Testis (tissue), 2 donors: Measurements from ENCODE around the gene DRICH1.

ENCODE experiments used
- POLR2A ChIP-seq: fragments of 450-650 bp; IDR thresholded peaks from one replicate; pipeline ENCODE4 v1.6.1; 2017; ENCODE audit warnings: antibody characterized with exemption, mild to moderate bottlenecking, moderate library complexity
- TF ChIP-seq, protein P1 (sequence below), 3 experiments: fragments of 450-650 bp in 2 of 3; fragments of 200-600 bp in 1 of 3; sonication (generic) in 1 of 3; IDR thresholded peaks; one replicate each; pipeline ENCODE4 v1.5.1; 2016 to 2019; ENCODE audit warnings: antibody characterized with exemption in 3 of 3, mild to moderate bottlenecking in 2 of 3, moderate library complexity in 1 of 3

DNA sequence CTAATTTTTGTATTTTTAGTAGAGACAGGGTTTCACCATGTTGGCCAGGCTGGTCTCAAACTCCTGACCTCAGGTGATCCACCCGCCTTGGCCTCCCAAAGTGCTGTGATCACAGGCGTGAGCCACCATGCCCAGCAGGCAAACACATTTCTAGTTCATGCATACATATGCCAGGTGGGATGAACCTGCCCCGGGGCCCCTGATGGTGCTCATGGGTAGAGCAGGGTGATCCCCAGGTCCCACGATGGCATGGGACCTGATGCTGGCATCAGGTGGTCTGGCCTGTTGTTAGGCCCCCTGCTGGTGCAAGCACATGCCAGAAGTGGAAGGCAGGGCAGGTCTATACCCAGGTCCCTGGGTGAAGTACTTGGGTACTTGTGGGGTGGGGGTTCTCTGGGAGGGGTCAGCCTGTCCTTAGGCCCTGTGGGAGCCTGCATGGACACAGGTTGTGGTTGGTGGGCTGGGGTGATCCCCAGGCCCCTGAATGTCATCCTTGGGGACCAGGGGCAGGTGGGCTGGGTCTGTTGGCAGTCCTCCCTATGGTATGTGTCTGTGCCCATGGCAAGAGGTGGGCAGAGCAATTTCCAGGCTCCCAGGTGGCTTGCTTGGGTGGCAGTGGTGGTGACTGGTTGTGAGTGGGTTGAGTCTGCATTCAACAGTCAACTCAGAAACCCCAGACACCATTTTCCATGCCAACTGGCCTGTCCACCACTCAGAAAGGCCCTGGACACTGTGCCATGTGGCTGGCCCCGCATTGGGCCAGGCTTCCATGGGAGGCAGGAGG, 49.1 kb upstream of the DRICH1 start:
- TF ChIP-seq, protein P1, sequence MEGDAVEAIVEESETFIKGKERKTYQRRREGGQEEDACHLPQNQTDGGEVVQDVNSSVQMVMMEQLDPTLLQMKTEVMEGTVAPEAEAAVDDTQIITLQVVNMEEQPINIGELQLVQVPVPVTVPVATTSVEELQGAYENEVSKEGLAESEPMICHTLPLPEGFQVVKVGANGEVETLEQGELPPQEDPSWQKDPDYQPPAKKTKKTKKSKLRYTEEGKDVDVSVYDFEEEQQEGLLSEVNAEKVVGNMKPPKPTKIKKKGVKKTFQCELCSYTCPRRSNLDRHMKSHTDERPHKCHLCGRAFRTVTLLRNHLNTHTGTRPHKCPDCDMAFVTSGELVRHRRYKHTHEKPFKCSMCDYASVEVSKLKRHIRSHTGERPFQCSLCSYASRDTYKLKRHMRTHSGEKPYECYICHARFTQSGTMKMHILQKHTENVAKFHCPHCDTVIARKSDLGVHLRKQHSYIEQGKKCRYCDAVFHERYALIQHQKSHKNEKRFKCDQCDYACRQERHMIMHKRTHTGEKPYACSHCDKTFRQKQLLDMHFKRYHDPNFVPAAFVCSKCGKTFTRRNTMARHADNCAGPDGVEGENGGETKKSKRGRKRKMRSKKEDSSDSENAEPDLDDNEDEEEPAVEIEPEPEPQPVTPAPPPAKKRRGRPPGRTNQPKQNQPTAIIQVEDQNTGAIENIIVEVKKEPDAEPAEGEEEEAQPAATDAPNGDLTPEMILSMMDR (IDR thresholded peaks at IDR 0.05), result no peak
- no peak for TF ChIP-seq POLR2A
